Liver (tissue), 3 donors: ENCODE data around the gene STAT3.

ENCODE experiments used
- EGR1 ChIP-seq, 2 donors: IDR thresholded peaks; 2 replicates each; pipeline ENCODE4 v1.6.1; 2016 to 2018; ENCODE audit warnings: antibody characterized with exemption in 2 of 2, low read depth in 2 of 2
- GABPA ChIP-seq, 2 donors: IDR thresholded peaks in 1 of 2; conservative IDR thresholded peaks in 1 of 2; 2 replicates each; pipeline ENCODE4 v1.6.1; 2016; ENCODE audit warnings: antibody characterized with exemption in 2 of 2, mild to moderate bottlenecking in 1 of 2, moderate library complexity in 1 of 2
- NR2F2 ChIP-seq: IDR thresholded peaks from 2 replicates; pipeline ENCODE4 v1.6.1; 2016; ENCODE audit warnings: antibody characterized with exemption
- RAD21 ChIP-seq, 2 donors: IDR thresholded peaks; 2 replicates each; pipeline ENCODE4 v1.6.1; 2016; ENCODE audit warnings: antibody characterized with exemption in 2 of 2, mild to moderate bottlenecking in 2 of 2
- TF ChIP-seq, protein P1 (sequence below): fragments of 150-350 bp; IDR thresholded peaks from 2 replicates; pipeline ENCODE4 v1.5.1; 2017; ENCODE audit warnings: improper control_type of control experiment, low read depth, low read length; ENCODE audit not compliant: missing input control
- TF ChIP-seq, protein P2 (sequence below): IDR thresholded peaks from 2 replicates; pipeline ENCODE4 v1.6.1; 2016; ENCODE audit warnings: antibody characterized with exemption, mild to moderate bottlenecking
- TF ChIP-seq, protein P3 (sequence below): IDR thresholded peaks from 2 replicates; pipeline ENCODE4 v1.6.1; 2016; ENCODE audit warnings: antibody characterized with exemption
- TF ChIP-seq, protein P4 (sequence below): IDR thresholded peaks from 2 replicates; pipeline ENCODE4 v1.6.1; 2016; ENCODE audit warnings: antibody characterized with exemption
- donor health status: healthy.
- donor health status: healthy.

DNA sequence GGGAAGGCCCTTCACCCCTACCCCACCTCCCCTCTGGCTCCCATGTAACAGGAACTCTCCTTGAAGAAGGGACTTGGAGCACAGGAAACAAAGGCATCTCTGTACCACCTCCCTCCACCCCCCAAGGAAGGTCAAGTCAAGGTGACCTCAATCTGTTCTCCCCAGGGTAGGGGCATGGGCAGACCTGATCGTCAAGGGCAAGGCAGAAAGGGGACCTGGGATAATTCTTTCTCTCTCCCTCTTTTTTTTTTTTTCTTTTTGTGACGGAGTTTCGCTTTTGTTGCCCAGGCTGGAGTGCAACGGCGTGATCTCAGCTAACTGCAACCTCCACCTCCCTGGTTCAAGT lies 104.2 kb downstream of the STAT3 start:
- TF ChIP-seq GABPA (IDR thresholded peaks at IDR 0.05 in 1 of 2, conservative IDR thresholded peaks at IDR 0.05 in 1 of 2) = no peak
- TF ChIP-seq, protein P1, sequence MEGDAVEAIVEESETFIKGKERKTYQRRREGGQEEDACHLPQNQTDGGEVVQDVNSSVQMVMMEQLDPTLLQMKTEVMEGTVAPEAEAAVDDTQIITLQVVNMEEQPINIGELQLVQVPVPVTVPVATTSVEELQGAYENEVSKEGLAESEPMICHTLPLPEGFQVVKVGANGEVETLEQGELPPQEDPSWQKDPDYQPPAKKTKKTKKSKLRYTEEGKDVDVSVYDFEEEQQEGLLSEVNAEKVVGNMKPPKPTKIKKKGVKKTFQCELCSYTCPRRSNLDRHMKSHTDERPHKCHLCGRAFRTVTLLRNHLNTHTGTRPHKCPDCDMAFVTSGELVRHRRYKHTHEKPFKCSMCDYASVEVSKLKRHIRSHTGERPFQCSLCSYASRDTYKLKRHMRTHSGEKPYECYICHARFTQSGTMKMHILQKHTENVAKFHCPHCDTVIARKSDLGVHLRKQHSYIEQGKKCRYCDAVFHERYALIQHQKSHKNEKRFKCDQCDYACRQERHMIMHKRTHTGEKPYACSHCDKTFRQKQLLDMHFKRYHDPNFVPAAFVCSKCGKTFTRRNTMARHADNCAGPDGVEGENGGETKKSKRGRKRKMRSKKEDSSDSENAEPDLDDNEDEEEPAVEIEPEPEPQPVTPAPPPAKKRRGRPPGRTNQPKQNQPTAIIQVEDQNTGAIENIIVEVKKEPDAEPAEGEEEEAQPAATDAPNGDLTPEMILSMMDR = no peak
- TF ChIP-seq RAD21 (IDR thresholded peaks at IDR 0.05) = no peak
- TF ChIP-seq, protein P2, sequence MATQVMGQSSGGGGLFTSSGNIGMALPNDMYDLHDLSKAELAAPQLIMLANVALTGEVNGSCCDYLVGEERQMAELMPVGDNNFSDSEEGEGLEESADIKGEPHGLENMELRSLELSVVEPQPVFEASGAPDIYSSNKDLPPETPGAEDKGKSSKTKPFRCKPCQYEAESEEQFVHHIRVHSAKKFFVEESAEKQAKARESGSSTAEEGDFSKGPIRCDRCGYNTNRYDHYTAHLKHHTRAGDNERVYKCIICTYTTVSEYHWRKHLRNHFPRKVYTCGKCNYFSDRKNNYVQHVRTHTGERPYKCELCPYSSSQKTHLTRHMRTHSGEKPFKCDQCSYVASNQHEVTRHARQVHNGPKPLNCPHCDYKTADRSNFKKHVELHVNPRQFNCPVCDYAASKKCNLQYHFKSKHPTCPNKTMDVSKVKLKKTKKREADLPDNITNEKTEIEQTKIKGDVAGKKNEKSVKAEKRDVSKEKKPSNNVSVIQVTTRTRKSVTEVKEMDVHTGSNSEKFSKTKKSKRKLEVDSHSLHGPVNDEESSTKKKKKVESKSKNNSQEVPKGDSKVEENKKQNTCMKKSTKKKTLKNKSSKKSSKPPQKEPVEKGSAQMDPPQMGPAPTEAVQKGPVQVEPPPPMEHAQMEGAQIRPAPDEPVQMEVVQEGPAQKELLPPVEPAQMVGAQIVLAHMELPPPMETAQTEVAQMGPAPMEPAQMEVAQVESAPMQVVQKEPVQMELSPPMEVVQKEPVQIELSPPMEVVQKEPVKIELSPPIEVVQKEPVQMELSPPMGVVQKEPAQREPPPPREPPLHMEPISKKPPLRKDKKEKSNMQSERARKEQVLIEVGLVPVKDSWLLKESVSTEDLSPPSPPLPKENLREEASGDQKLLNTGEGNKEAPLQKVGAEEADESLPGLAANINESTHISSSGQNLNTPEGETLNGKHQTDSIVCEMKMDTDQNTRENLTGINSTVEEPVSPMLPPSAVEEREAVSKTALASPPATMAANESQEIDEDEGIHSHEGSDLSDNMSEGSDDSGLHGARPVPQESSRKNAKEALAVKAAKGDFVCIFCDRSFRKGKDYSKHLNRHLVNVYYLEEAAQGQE = no peak
- TF ChIP-seq EGR1 (IDR thresholded peaks at IDR 0.05; ENCODE audit: low read depth in 2 of 2) = no peak
- no peak for TF ChIP-seq NR2F2
- TF ChIP-seq, protein P3, sequence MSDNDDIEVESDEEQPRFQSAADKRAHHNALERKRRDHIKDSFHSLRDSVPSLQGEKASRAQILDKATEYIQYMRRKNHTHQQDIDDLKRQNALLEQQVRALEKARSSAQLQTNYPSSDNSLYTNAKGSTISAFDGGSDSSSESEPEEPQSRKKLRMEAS = no peak
- TF ChIP-seq, protein P4, sequence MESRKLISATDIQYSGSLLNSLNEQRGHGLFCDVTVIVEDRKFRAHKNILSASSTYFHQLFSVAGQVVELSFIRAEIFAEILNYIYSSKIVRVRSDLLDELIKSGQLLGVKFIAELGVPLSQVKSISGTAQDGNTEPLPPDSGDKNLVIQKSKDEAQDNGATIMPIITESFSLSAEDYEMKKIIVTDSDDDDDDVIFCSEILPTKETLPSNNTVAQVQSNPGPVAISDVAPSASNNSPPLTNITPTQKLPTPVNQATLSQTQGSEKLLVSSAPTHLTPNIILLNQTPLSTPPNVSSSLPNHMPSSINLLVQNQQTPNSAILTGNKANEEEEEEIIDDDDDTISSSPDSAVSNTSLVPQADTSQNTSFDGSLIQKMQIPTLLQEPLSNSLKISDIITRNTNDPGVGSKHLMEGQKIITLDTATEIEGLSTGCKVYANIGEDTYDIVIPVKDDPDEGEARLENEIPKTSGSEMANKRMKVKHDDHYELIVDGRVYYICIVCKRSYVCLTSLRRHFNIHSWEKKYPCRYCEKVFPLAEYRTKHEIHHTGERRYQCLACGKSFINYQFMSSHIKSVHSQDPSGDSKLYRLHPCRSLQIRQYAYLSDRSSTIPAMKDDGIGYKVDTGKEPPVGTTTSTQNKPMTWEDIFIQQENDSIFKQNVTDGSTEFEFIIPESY = no peak
